Measurements from ENCODE around the gene TACR1. TPM values are rescaled to one million over a fixed set of nuclear protein-coding genes. Genes with fewer than 3 reads are reported as not detected.
A peak's percentile ranks its signal among the peaks of the same experiment; 100 is the strongest.
"Not testable (repeated sequence)": the region's sequence is repeated elsewhere in the genome, so short reads cannot be mapped to it uniquely, and the experiment has no call there.

TACR1 gene
- total RNA-seq, 1 donor from 2014 or later: 0.03 TPM

GRCh38 chr2:75094405-75094804 is 104.9 kb downstream of the TACR1 start:
- ATAC-seq: no peak
- DNase-seq (ENCODE audit: low spot score): no peak

- DNase-seq (ENCODE audit: low spot score) (no peak), ATAC-seq (no peak)
Observed at GRCh38 chr2:75090770-75091515, 108.4 kb downstream of the TACR1 start.

DNA sequence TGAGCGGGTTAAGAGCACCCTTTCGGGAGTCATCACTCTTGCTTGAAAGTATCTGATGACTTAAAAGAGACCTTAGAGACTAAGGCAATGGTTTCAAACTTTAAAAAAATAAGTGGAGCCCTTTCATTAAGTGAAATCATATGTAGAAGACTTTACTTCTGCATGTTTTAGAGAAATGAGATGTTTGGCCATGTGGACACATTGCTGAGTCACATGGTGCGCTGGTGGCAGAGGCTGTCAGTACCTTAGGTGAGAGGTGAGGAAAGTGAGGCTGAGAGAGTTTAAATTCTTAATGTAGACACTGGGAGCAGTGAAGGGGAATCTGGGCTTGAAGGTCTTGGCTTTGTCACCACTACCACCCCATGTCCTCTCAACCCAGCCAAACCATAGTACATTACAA is 109.8 kb downstream of the TACR1 start:
- ATAC-seq (no peak), DNase-seq (ENCODE audit: low spot score) (no peak)

GRCh38 chr2:75088791-75089190 is 110.5 kb downstream of the TACR1 start:
- ATAC-seq: no peak
- DNase-seq (ENCODE audit: low spot score): no peak

DNA sequence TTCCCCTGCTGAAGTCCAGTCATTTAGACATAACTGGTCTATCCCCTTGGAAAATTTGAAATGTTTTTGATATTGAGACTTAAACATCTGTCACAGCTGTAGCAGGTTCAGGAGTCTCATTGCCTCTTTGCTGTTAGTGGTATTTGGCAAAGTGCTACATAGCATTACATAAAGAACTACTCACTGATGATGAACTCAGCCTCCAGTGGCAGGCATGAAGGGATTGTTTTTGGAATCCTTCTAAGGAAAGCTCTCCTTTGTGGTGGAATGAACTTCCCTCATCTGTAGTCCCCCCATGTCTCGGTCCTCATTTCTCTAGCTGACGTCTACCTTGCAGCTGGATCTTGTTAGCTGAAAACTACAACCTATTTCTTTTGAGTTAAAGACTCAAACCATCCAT is 111.6 kb downstream of the TACR1 start:
- ATAC-seq (no peak), DNase-seq (ENCODE audit: low spot score) (no peak)

DNA sequence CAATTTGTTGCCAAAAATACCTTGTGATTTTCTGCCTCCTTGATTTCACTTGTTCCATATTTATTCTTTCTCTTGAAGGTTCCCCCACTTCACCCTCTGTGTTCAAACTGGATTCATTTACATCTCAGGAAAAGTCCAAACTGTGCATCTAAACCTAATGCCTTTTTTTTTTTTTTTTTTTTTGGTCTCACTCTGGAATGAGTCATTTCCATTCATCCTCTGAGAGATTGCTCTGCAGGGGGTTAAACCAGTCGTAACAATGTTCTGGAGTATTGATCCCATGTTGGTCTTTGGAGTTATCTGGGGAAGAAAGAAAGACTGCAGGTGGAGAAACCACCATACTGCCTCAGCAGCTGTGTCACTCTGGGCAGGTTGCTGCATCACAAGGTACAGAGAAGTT is 119.7 kb downstream of the TACR1 start:
- no peak for DNase-seq (ENCODE audit: low spot score)
- ATAC-seq: no peak

GRCh38 chr2:75077909-75078308 is 121.4 kb downstream of the TACR1 start:
- no peak for ATAC-seq
- DNase-seq (ENCODE audit: low spot score): no peak

DNA sequence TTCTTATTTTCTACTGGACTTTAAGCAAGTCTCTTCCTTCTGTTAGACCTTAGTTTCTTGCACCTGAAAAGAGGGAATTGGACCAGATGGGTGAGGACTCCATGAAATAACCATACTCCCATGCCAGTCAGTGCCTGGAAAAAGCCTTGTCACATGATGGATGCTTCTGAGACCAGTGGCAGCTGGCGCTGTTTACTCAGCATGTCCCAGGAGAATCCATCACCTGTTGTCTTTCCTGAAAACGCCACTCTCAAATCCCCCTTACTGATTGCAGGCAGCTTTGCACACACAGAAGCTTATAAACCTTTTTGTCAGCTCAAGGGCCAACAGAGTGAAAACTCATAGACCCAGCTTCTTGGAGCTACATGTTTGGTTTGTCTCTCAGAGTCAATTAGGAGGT is 123.2 kb downstream of the TACR1 start:
- no peak for ATAC-seq

DNA sequence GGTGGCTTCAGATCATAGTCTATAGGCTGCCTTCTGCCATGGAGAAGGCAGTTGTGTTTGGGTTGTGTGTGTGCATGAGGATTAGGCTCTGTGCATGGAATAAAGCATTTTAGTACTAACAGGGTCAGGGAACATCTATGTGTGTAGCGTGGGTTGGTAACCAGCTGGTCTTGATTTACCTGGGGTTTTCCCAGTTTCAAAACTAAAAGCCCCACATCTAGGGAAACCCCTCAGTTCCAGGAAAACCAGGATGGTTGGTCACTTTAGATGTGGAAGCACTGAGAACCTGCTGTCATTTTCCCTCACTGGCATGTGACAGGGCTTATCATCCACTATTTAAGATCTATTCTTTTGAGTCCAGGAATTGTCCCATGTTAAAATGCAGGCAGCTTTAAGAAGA is 124.6 kb downstream of the TACR1 start:
- DNase-seq (ENCODE audit: low spot score) (no peak), ATAC-seq (no peak)

More for the DNA sequence above, 123.2 kb downstream of the TACR1 start:
- no peak for DNase-seq (ENCODE audit: low spot score)

- DNase-seq (ENCODE audit: low spot score): no peak
- ATAC-seq: no peak
Observed at GRCh38 chr2:75074228-75074627, 125.1 kb downstream of the TACR1 start.

DNA sequence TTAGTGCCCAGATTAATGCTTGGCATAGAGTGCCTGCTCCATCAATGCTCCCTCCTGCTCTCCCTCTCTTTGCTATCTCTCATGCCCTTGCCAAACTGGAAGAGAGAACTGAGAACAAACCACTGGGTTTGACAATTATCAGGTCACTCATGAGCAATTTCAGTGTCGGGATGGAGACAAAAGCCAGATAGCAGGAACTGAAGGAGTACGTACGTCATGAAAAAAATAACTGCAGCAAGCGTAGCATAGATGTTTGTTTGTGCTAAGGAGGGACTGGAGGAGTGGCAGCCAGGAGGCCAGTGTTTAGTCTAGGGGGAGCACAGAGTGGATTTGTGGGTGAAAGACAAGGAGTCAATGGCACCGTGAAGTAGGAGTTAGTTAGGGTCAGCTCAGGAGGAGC is 127.6 kb downstream of the TACR1 start:
- no peak for DNase-seq (ENCODE audit: low spot score)
- no peak for ATAC-seq

DNA sequence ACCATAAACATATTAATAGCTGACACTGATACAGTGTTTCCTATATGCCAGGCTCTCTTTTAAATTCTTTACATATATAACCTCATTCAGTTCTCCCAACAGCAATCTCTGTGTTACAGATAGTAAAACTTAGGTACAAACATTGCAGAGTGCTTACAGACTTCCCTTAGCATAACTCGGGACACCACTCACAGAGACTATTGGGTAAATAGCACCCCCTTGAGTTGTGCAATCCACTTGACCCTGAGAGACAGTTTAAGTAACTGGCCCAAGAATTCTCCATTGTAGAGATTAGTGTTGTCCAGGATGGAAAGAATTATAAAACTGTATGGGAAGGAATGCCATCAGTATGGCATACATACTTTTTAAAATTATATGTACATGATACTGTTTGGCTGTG is 130.8 kb downstream of the TACR1 start:
- no peak for ATAC-seq

DNA sequence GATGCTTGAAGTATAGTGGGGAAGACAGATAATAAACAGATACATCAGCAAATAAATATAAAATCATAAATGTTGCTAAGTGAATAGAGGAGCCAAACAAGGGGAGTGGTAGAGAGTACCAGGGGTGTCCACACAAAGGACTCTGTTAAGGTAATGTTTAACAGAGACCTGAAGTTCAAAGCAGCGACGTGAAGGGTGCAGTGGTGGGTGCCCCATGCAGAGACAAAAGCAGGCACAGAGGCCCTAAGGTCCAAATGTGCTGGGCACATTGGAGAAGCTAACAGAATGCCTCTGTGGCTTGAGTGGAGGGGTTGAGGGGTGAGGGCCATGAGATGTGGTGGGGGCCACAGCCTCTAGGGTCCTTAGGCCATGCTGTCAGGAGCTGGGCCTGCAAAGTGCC is 131.8 kb downstream of the TACR1 start:
- no peak for ATAC-seq
- DNase-seq (ENCODE audit: low spot score): no peak

More for the DNA sequence above, 130.8 kb downstream of the TACR1 start:
- DNase-seq (ENCODE audit: low spot score): no peak

DNA sequence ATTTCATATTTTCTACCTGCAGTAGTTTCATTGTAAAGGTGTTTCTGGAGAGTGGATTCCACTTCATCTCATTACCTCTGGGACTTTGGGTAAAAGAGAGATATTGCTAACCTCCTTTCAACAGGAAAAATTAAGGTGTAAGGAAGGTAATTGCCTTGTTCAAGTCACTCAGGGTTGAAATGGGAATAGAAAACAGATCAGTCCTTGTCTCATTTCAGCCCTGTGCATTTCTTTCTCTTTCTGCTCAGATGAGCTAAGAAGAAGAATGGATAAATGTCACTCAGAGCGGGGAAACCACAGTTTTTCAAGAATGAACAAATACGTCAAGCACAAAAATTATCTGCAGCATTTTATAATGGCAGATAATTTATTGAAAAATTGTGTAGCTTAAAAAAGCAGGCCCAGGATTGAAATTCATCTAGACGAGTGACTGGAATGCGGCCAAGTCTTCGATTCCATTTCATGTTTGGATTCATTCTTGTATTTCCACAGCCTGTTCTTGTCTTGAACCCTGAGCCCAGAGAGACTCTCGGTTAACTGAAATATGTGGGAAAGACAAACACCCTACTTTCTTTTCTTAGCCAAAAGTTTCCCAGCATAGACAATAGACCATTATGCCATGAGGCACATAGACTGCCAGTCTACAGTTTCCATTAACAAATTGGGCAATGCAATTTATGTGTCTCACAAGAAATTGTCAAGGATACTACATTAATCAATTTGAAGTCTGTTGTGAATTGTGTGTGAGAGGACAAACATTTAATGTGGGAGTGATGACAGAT is 133.0 kb downstream of the TACR1 start:
- ATAC-seq (no peak), DNase-seq (ENCODE audit: low spot score) (no peak)

- DNase-seq (ENCODE audit: low spot score) (no peak), ATAC-seq (no peak)
Observed at GRCh38 chr2:75065402-75066008, 133.8 kb downstream of the TACR1 start.

DNA sequence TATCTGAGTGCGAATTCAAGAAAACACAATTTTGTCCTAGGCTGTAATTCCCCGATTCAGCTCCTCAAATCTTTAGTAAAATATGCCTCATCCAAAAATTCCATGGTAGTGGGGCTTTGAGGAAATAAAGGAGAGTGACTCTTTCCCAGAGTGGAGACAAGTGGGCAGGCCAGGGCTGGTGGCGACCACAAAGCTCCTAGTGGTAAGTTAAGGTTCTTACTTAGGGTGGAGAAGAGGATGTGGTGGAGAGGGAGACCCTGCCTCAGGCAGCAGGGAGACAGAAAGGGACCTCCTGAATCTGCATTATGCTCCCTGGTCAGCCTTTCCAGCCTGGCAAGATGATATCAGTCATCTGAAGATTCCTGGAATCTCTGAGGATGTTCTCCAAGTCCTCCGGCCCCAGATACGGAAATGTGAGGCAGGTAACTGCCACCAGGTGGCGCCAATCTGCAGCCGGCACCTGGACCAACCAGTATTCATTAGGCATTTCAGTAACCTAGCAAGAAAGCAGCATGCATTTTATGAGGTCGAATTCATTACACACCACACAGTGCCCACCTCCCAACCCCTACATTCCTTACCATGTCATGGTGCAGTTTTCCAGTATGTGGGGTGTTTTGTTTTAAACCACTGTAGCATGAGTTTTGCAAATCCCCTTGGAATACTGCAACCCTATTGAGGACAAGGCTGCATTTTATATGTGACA is 134.5 kb downstream of the TACR1 start:
- ATAC-seq (peak; percentile 94), DNase-seq (ENCODE audit: low spot score) (peak; percentile 59)

GRCh38 chr2:75063906-75064305 is 135.4 kb downstream of the TACR1 start:
- ATAC-seq: no peak
- no peak for DNase-seq (ENCODE audit: low spot score)

- DNase-seq (ENCODE audit: low spot score) (no peak), ATAC-seq (no peak)
Observed at GRCh38 chr2:75058427-75058826, 140.9 kb downstream of the TACR1 start.

DNA sequence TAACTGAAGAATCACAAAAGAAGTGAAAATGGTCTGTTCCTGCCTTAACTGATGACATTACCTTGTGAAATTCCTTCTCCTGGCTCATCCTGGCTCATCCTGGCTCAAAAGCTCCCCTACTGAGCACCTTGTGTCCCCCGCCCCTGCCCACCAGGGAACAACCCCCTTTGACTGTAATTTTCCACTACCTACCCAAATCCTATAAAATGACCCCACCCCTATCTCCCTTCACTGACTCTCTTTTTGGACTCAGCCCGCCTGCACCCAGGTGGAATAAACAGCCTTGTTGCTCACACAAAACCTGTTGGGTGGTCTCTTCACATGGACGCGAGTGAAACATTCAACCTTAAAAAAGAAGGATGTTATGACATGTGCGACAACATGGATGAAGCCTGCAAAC is 142.2 kb downstream of the TACR1 start:
- not testable (repeated sequence) for ATAC-seq

DNA sequence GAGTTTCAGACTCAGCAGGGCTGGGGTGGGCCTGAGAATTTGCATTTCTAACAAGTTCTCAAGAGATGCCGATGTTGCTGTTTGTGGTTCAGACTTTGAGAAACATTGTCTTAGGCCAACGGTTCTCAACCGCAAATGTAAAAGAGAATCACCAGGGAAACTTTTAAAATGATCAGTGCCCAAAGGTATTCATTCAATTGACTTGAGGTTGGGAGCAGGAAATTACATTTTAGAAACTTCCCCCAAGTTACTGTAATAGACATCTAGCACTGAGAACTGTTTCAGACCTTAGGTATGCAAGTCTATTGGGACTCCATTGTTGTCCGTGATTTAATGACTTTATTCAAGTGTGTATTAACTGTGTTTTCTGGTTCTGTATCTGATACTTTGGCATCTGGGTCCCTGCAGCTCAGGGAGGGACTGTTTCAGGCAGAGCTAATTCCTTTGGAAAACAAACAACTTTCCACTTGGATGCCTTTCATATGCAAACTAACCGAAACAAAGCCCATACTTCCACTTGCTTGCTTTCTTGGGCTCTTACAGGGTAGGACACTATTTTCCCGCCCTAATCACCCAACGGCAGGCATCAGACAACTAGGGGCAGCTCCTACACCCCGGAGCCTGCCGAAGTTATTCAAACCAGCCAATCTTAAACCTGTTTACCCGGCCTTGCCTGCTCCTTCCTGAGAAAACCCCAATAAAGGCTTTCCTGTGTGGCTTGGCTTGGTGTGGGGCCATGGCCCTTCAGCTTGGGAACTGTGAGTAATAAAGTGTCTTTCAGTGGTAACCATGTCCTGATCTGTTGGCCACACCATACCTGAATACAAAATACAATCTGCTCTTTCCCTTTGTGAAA is 143.3 kb downstream of the TACR1 start:
- DNase-seq (ENCODE audit: low spot score) (no peak), ATAC-seq (no peak)

More for the DNA sequence above, 142.2 kb downstream of the TACR1 start:
- not testable (repeated sequence) for DNase-seq (ENCODE audit: low spot score)
